Measurements from ENCODE around the gene DPP6. TPM values are rescaled to one million over a fixed set of nuclear protein-coding genes. Genes with fewer than 3 reads are reported as not detected.

DPP6 gene
- total and polyA plus RNA-seq, 7 donors: 0.18 to 1.8 (median 0.57) TPM

- no peak for DNase-seq
- no peak overlapping the region for H3K27ac ChIP-seq
- H3K27me3 ChIP-seq (ENCODE audit: insufficient read depth in 3 of 3, low read length in 2 of 3): no peaks in the 10 kb centered on the region
- WGBS, 3 donors: 66 to 76% (median 68%) methylated on average over 8 of the region's 8 CpGs
- TF ChIP-seq CTCF (IDR thresholded peaks at IDR 0.05): no peak
- no peak overlapping the region for H3K4me3 ChIP-seq
- intact Hi-C loops (cut with DNase I): no loop called here
- H3K36me3 ChIP-seq (ENCODE audit: insufficient read depth in 1 of 2, low read depth in 1 of 2): no peaks in the 10 kb centered on the region
- no peak for ATAC-seq
- H3K9me3 ChIP-seq: no peaks in the 10 kb centered on the region
- H3K4me1 ChIP-seq: no peaks in the 10 kb centered on the region
Measured at GRCh38 chr7:154371424-154371823, 319.2 kb downstream of the DPP6 start.

- no peak for DNase-seq
- no peaks in the 10 kb centered on the region for H3K4me1 ChIP-seq
- no peak for TF ChIP-seq CTCF (IDR thresholded peaks at IDR 0.05)
Measured at GRCh38 chr7:154372011-154372601, 319.9 kb downstream of the DPP6 start.

GRCh38 chr7:154373956-154374355, 321.8 kb downstream of the DPP6 start:
- Histone ChIP-seq H3K4me3 (no peak overlapping the region), H3K27me3 (ENCODE audit: insufficient read depth in 3 of 3, low read length in 2 of 3) (no peaks in the 10 kb centered on the region), H3K4me1 (no peaks in the 10 kb centered on the region), H3K27ac (no peak overlapping the region), H3K9me3 (no peaks in the 10 kb centered on the region), H3K36me3 (ENCODE audit: insufficient read depth in 1 of 2, low read depth in 1 of 2) (no peaks in the 10 kb centered on the region)
- no peak for DNase-seq
- intact Hi-C loops (cut with DNase I): no loop called here
- WGBS, 3 donors: 35 to 47% (median 46%) methylated on average over 3 of the region's 3 CpGs
- peak in 1 of 4 donors; percentile 28 for ATAC-seq
- TF ChIP-seq CTCF (IDR thresholded peaks at IDR 0.05): no peak

More at GRCh38 chr7:154372011-154372601, 319.9 kb downstream of the DPP6 start:
- intact Hi-C loops (cut with DNase I): no loop called here
- no peaks in the 10 kb centered on the region for H3K9me3 ChIP-seq
- no peaks in the 10 kb centered on the region for H3K27me3 ChIP-seq (ENCODE audit: insufficient read depth in 3 of 3, low read length in 2 of 3)
- ATAC-seq: no peak
- H3K36me3 ChIP-seq (ENCODE audit: insufficient read depth in 1 of 2, low read depth in 1 of 2): no peaks in the 10 kb centered on the region
- H3K27ac ChIP-seq: no peak overlapping the region
- H3K4me3 ChIP-seq: no peak overlapping the region
- 55 to 64% (median 60%) methylated on average over 12 of the region's 12 CpGs for WGBS, 3 donors

- no peaks in the 10 kb centered on the region for H3K9me3 ChIP-seq
- ATAC-seq (no peak), DNase-seq (no peak)
- no peaks in the 10 kb centered on the region for H3K4me1 ChIP-seq
- TF ChIP-seq CTCF (IDR thresholded peaks at IDR 0.05): no peak
- 38 to 46% (median 45%) methylated on average over 5 of the region's 5 CpGs for WGBS, 3 donors
- no peaks in the 10 kb centered on the region for H3K36me3 ChIP-seq (ENCODE audit: insufficient read depth in 1 of 2, low read depth in 1 of 2)
- intact Hi-C loops (cut with DNase I): no loop called here
- no peaks in the 10 kb centered on the region for H3K27me3 ChIP-seq (ENCODE audit: insufficient read depth in 3 of 3, low read length in 2 of 3)
- H3K4me3 ChIP-seq: no peak overlapping the region
- no peak overlapping the region for H3K27ac ChIP-seq
Measured at GRCh38 chr7:154375956-154376355, 323.8 kb downstream of the DPP6 start.

- WGBS, 3 donors: 68 to 71% (median 70%) methylated on average over 3 of the region's 3 CpGs
- no peak for TF ChIP-seq CTCF (IDR thresholded peaks at IDR 0.05)
- ATAC-seq (no peak), DNase-seq (no peak)
- H3K4me3 ChIP-seq: no peak overlapping the region
- H3K27me3 ChIP-seq (ENCODE audit: insufficient read depth in 3 of 3, low read length in 2 of 3): no peaks in the 10 kb centered on the region
- no peaks in the 10 kb centered on the region for H3K4me1 ChIP-seq
- H3K36me3 ChIP-seq (ENCODE audit: insufficient read depth in 1 of 2, low read depth in 1 of 2): no peaks in the 10 kb centered on the region
- H3K27ac ChIP-seq: no peak overlapping the region
- no peaks in the 10 kb centered on the region for H3K9me3 ChIP-seq
- intact Hi-C loops (cut with DNase I): no loop called here
Measured at GRCh38 chr7:154380771-154381170, 328.6 kb downstream of the DPP6 start.
